ENCODE measurements around the gene LCN10. TPM values are rescaled to one million over a fixed set of nuclear protein-coding genes. Genes with fewer than 3 reads are reported as not detected.

Gene LCN10
- total and polyA plus RNA-seq, 9 of the 15 experiments (the other 6 are each of a cell fraction or from before 2014, with no cell fraction given) = 0.10 to 0.21 (median 0.14) TPM; not detected in 6

DNA sequence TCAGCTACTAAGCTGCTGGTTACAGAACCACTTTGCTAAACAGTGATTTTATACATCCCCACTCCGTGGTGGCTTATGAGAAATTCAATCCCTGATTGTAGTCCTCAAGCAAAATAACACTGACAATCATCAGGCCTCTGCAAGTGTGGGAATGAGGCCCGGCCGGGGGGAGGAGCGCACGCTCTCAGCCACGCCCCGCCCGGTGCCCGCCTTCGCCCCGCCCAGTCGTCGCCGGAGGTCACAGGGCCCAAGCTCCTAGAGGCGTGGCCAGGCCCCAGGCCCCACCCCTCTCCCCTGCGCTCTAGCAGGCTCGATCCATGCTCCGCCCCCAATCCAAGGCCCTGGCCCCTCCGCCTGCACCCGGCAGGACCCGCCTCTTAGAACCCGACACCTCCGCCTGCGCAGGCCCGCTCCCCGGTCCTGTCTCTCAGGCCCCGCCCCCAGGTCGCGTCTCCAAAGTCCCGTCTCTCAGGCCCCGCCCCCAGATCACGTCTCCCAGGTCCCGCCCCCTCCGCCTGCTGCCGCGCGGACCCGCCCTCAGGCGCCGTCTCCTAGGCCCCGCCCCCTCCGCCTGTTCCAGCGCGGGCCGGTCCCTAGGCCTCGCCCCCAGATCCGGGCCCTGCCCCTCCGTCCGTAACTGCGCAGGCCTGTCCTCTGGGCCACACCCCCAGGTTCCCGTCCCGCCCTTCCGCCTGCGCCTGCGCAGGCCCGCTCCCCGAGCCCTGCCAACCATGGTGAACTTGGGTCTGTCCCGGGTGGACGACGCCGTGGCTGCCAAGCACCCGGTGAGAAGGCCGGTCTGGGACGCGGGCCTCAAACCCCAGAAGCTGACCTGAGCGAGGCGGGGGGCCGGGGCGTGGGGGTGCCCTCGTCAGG lies 48.1 kb upstream of the LCN10 start, which contains the start of gene TMEM141 (continued):
- TF ChIP-seq, protein P1, sequence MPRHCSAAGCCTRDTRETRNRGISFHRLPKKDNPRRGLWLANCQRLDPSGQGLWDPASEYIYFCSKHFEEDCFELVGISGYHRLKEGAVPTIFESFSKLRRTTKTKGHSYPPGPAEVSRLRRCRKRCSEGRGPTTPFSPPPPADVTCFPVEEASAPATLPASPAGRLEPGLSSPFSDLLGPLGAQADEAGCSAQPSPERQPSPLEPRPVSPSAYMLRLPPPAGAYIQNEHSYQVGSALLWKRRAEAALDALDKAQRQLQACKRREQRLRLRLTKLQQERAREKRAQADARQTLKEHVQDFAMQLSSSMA (CRISPR knock-in tag; IDR thresholded peaks at IDR 0.05) = no peak
- TF ChIP-seq CREB1 (IDR thresholded peaks at IDR 0.05) = no peak
- peak; percentile 48; the same call in 1 of the 2 replicates for TF ChIP-seq CREB1 (CRISPR knock-in tag; IDR thresholded peaks at IDR 0.05)
- TF ChIP-seq GABPB2 (CRISPR knock-in tag; conservative IDR thresholded peaks at IDR 0.05) = no peak
- TF ChIP-seq TAF1 (IDR thresholded peaks at IDR 0.05; ENCODE audit: control insufficient read depth, extremely low read depth, insufficient read depth, low read length, severe bottlenecking) = peak; percentile 36
- TF ChIP-seq NEUROD1 (IDR thresholded peaks at IDR 0.05; ENCODE audit: borderline replicate concordance, low read depth, low read length, partially characterized antibody) = peak; percentile 15
- TF ChIP-seq CCNT2 (IDR thresholded peaks at IDR 0.05; ENCODE audit: borderline replicate concordance, extremely low read depth, insufficient read length, low read depth, low read length) = peak; percentile 80
- peak; percentile 2; the same call in 1 of the 2 replicates for TF ChIP-seq CREM (IDR thresholded peaks at IDR 0.05; ENCODE audit: low read depth)
- TF ChIP-seq SUPT5H (IDR thresholded peaks at IDR 0.05) = peak; percentile 77
- TF ChIP-seq ATF7 (IDR thresholded peaks at IDR 0.05) = 0 out of 2 replicates have a peak, but pooled peaks have one; percentile 8
- no peak for TF ChIP-seq ZNF140 (CRISPR knock-in tag; IDR thresholded peaks at IDR 0.05)
- peak in 1 of 2 experiments; percentile 59; a peak in 1 of 4 replicates for TF ChIP-seq SRF (CRISPR knock-in tag; IDR thresholded peaks at IDR 0.05)
- peak; percentile 60; the same call in 1 of the 2 replicates for TF ChIP-seq SP1 (CRISPR knock-in tag; IDR thresholded peaks at IDR 0.05)
- TF ChIP-seq ZFP1 (CRISPR knock-in tag; IDR thresholded peaks at IDR 0.05) = 0 out of 2 replicates have a peak, but pooled peaks have one; percentile 12
- TF ChIP-seq EGR1 (conservative IDR thresholded peaks at IDR 0.05) = peak; percentile 66
- peak; percentile 61; the same call in 1 of the 2 replicates for TF ChIP-seq PHF8 (IDR thresholded peaks at IDR 0.05; ENCODE audit: borderline replicate concordance, low read length)
- peak; percentile 29 for TF ChIP-seq RB1 (IDR thresholded peaks at IDR 0.05; ENCODE audit: low read depth)
- peak in 1 of 3 experiments; percentile 60 for TF ChIP-seq YY1 (IDR thresholded peaks at IDR 0.05; ENCODE audit: borderline replicate concordance in 1 of 3, control insufficient read depth in 1 of 3, extremely low read depth in 1 of 3, insufficient read depth in 3 of 3, insufficient read length in 1 of 3, insufficient replicate concordance in 2 of 3, low read depth in 1 of 3, low read length in 2 of 3)
- no peak for TF ChIP-seq ZNF589 (CRISPR knock-in tag; IDR thresholded peaks at IDR 0.05; ENCODE audit: low read depth)
- TF ChIP-seq FIP1L1 (IDR thresholded peaks at IDR 0.05; ENCODE audit: low read depth, low read length, poor library complexity, severe bottlenecking) = peak; percentile 37
- TF ChIP-seq EP300 (IDR thresholded peaks at IDR 0.05; ENCODE audit: low read length) = 0 out of 2 replicates have a peak, but pooled peaks have one; percentile 3
- TF ChIP-seq HIVEP1 (CRISPR knock-in tag; IDR thresholded peaks at IDR 0.05) = 0 out of 2 replicates have a peak, but pooled peaks have one; percentile 3
- no peak for TF ChIP-seq SMARCB1 (IDR thresholded peaks at IDR 0.05; ENCODE audit: insufficient read length, low read depth)
- no peak for TF ChIP-seq FOXM1 (IDR thresholded peaks at IDR 0.05; ENCODE audit: low read depth)
- no peak for TF ChIP-seq FOXM1 (CRISPR knock-in tag; IDR thresholded peaks at IDR 0.05; ENCODE audit: low read depth)
- 0 out of 2 replicates have a peak, but pooled peaks have one; percentile 52 for TF ChIP-seq GATAD2A (IDR thresholded peaks at IDR 0.05)
- peak; percentile 77 for TF ChIP-seq POLR2G (IDR thresholded peaks at IDR 0.05; ENCODE audit: low read depth, low read length)
- peak; percentile 74 for TF ChIP-seq POLR2A (conservative IDR thresholded peaks at IDR 0.05)
- no peak for TF ChIP-seq ZNF146 (CRISPR knock-in tag; IDR thresholded peaks at IDR 0.05; ENCODE audit: unreplicated experiment)
